Stimulated activated CD8-positive, alpha-beta memory T cell treated with anti-CD3 and anti-CD28 coated beads, Interleukin-7, amount 100 ng/mL, for 48 hours (primary cell): ENCODE results near the gene PEX26.
"Not testable (repeated sequence)": the region's sequence is repeated elsewhere in the genome, so short reads cannot be mapped to it uniquely, and the experiment has no call there.

Experiments used
- DNase-seq, 2 donors: peaks; one replicate each; pipeline ENCODE4 v3.0.0-alpha.2; 2020; ENCODE audit warnings: low read depth in 1 of 2; ENCODE audit errors: extremely low read depth in 1 of 2

Gene PEX26

GRCh38 chr22:18056161-18056666 is 21.6 kb upstream of the PEX26 start:
- no peak for DNase-seq

- DNase-seq = no peak
Observed at GRCh38 chr22:18056807-18057474, 20.8 kb upstream of the PEX26 start.

GRCh38 chr22:18057568-18058209 is 20.1 kb upstream of the PEX26 start:
- DNase-seq = no peak

- DNase-seq = no peak
Observed at GRCh38 chr22:18058371-18059093, 19.3 kb upstream of the PEX26 start.

- no peak for DNase-seq
Observed at GRCh38 chr22:18059094-18059417, 18.7 kb upstream of the PEX26 start.

- no peak for DNase-seq
Observed at GRCh38 chr22:18059473-18059872, 18.3 kb upstream of the PEX26 start.

- DNase-seq = no peak
Observed at GRCh38 chr22:18059991-18060390, 17.8 kb upstream of the PEX26 start.

GRCh38 chr22:18060646-18061620 is 16.9 kb upstream of the PEX26 start:
- no peak for DNase-seq

GRCh38 chr22:18062421-18062820 is 15.4 kb upstream of the PEX26 start:
- DNase-seq = no peak

GRCh38 chr22:18063306-18063705 is 14.5 kb upstream of the PEX26 start:
- no peak for DNase-seq

- DNase-seq = not testable (repeated sequence)
Observed at GRCh38 chr22:18063715-18064114, 14.1 kb upstream of the PEX26 start.

- DNase-seq = no peak
Observed at GRCh38 chr22:18064636-18065035, 13.2 kb upstream of the PEX26 start.

GRCh38 chr22:18065256-18065655 is 12.5 kb upstream of the PEX26 start:
- DNase-seq = no peak

GRCh38 chr22:18066181-18066859 is 11.5 kb upstream of the PEX26 start:
- DNase-seq = no peak

- no peak for DNase-seq
Observed at GRCh38 chr22:18067121-18067520, 10.7 kb upstream of the PEX26 start.

GRCh38 chr22:18067548-18068341 is 10.0 kb upstream of the PEX26 start:
- DNase-seq = no peak

GRCh38 chr22:18068381-18068988 is 9.3 kb upstream of the PEX26 start:
- DNase-seq = no peak

GRCh38 chr22:18069041-18069440 is 8.7 kb upstream of the PEX26 start:
- DNase-seq = no peak

GRCh38 chr22:18070041-18070440 is 7.7 kb upstream of the PEX26 start:
- no peak for DNase-seq
